ENCODE results near the gene RRAGD.

Gene RRAGD

DNA sequence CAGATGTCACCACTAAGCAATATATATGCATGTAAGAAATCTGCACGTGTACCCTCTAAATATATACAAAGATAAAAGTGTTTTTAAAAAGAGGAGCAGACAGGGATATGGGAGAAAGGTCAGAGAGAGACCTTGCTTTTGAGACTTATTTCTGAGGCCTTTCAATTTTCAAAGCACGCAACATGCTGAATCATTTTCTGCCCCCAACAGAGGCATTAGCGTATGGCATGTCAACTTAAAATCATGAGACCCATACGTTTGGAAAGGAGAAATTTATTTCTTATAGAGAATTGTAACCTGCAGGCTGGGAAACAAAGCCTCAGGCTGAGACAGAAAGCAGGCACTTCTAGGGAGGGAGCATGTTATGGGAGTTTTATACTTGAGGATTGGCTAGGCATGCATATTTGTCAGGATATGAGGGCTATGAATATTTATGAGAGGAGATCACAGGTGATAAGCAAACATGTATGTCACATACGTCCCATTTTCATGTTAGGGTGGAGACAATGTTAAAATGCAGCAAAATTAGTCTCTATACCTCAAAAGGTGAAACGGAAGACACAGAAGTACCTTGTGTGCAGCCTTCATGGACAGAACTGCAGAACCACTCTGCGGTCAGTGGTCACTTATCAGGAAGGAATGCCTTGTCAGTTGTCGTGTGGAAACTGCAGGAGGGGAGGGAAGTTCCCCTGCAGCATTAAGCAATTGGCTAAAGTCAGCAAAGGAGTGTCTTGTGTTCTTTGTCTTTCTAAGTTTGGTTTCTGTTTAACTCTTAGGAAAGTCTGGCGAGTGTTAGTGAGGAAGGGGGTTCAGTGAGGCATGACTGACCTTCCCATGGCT lies 90.7 kb downstream of the RRAGD start:
- TF ChIP-seq CTCF (IDR thresholded peaks at IDR 0.05; ENCODE audit: low read depth, low read length, missing control alignments): no peak
- H3K4me3 ChIP-seq (replicated peaks; ENCODE audit: low read depth, low read length): no peak overlapping the region
- no peak for DNase-seq (ENCODE audit: extremely low read depth, low read depth)

DNA sequence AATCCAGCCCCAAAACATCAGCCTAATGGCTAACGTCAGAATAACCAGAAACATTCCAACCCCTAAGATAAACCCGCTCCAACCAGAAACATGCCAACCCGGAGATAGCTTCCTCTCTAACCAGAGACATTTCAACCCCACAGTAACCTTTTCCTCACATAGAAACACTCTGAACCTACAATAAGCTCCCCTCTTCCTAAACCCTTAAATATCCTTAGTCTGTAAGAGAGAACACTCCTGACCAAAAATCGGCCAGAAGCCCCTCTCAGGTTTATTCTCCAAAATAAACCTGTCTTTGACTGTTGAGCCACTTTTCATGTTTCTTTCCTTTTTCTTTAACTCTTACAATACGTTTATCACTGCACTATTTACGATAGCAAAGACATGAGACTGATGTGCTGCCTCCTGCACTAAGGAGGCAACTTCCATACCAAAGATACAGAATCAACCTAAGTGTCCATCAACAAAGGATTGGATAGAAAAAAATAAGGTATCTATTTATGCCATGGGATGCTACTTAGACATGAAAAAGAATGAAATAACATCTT lies 92.0 kb downstream of the RRAGD start:
- DNase-seq (ENCODE audit: extremely low read depth, low read depth): no peak
- H3K4me3 ChIP-seq (replicated peaks; ENCODE audit: low read depth, low read length): no peak overlapping the region
- TF ChIP-seq CTCF (IDR thresholded peaks at IDR 0.05; ENCODE audit: low read depth, low read length, missing control alignments): no peak

- TF ChIP-seq CTCF (IDR thresholded peaks at IDR 0.05; ENCODE audit: low read depth, low read length, missing control alignments): no peak
- H3K4me3 ChIP-seq (replicated peaks; ENCODE audit: low read depth, low read length): no peak overlapping the region
- DNase-seq (ENCODE audit: extremely low read depth, low read depth): no peak
Measured at GRCh38 chr6:89317067-89317466, 95.0 kb downstream of the RRAGD start.

- no peak for DNase-seq (ENCODE audit: extremely low read depth, low read depth)
- TF ChIP-seq CTCF (IDR thresholded peaks at IDR 0.05; ENCODE audit: low read depth, low read length, missing control alignments): no peak
- no peak within 1 kb of the TSS for H3K4me3 ChIP-seq (replicated peaks; ENCODE audit: low read depth, low read length)
Measured at GRCh38 chr6:89315249-89315885, 96.7 kb downstream of the RRAGD start, which contains the start of gene GABRR2. Gene GABRR2, minus strand, starts transcription at chr6:89315299. Its CDS starts 134 bp downstream, at chr6:89315165.

DNA sequence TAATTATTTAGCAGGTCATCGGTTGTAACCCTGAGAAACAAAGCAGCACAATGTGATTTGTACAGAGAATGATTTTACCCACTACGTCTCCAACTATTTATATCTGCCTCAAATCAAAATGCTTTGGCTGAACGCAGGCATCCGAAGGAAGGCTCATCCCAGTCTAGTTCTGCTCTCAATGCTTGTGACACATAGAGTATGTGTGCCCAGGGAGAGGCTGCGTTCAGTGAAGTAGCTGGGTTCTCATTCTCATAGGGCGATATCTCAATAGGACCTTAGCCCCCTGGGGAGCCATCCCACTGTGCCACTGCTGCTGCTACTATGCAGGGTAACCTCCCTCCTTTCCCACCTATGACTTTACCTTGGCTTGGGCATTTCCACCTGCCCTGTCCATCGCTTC lies 97.4 kb downstream of the RRAGD start:
- no peak for TF ChIP-seq CTCF (IDR thresholded peaks at IDR 0.05; ENCODE audit: low read depth, low read length, missing control alignments)
- H3K4me3 ChIP-seq (replicated peaks; ENCODE audit: low read depth, low read length): no peak overlapping the region
- no peak for DNase-seq (ENCODE audit: extremely low read depth, low read depth)

Data from HFF-Myc (cell line).